Memory B cell (primary cell): Measurements from ENCODE around the gene FGF5.
"Not testable (repeated sequence)": the region's sequence is repeated elsewhere in the genome, so short reads cannot be mapped to it uniquely, and the experiment has no call there.

Experiments
- ATAC-seq: fragments of 150-1000 bp; cut with Tn5 transposase; 2 replicates; pipeline ENCODE4 v1.10.0; 2021; ENCODE audit warnings: low read depth, mild to moderate bottlenecking, moderate library complexity
- DNase-seq, 2 donors: peaks; one replicate each; pipeline ENCODE4 v3.0.0; 2022; ENCODE audit warnings: low spot score in 2 of 2
- H3K27ac Mint-ChIP-seq: one replicate; pipeline ENCODE4 v1.8.0; 2022; ENCODE audit warnings: mild to moderate bottlenecking, moderate library complexity, mixed read lengths
- H3K27me3 Mint-ChIP-seq: one replicate; pipeline ENCODE4 v1.8.0; 2022; ENCODE audit warnings: mixed read lengths
- H3K36me3 Mint-ChIP-seq: one replicate; pipeline ENCODE4 v1.8.0; 2022; ENCODE audit warnings: mild to moderate bottlenecking, mixed read lengths
- H3K4me1 Mint-ChIP-seq: one replicate; pipeline ENCODE4 v1.8.0; 2022; ENCODE audit warnings: mixed read lengths
- H3K4me3 Mint-ChIP-seq: one replicate; pipeline ENCODE4 v1.8.0; 2022; ENCODE audit warnings: mild to moderate bottlenecking, moderate library complexity, mixed read lengths
- H3K9me3 Mint-ChIP-seq: one replicate; pipeline ENCODE4 v1.8.0; 2022; ENCODE audit warnings: mixed read lengths

The FGF5 gene

GRCh38 chr4:80315848-80316247, 49.4 kb downstream of the FGF5 start:
- not testable (repeated sequence) for H3K4me1 Mint-ChIP-seq, H3K9me3 Mint-ChIP-seq, ATAC-seq, H3K36me3 Mint-ChIP-seq, DNase-seq, H3K27me3 Mint-ChIP-seq, H3K27ac Mint-ChIP-seq, H3K4me3 Mint-ChIP-seq

- Mint-ChIP-seq H3K9me3 (no peaks in the 10 kb centered on the region), H3K4me1 (no peaks in the 10 kb centered on the region), H3K27ac (no peak overlapping the region), H3K36me3 (no peaks in the 10 kb centered on the region), H3K4me3 (no peak overlapping the region), H3K27me3 (peaks cover 6% of the 10 kb centered on the region)
- ATAC-seq (no peak), DNase-seq (no peak)
Observed at GRCh38 chr4:80321341-80321740, 54.9 kb downstream of the FGF5 start.

GRCh38 chr4:80321776-80322175, 55.3 kb downstream of the FGF5 start:
- ATAC-seq = no peak
- DNase-seq = no peak
- Mint-ChIP-seq H3K9me3 (no peaks in the 10 kb centered on the region), H3K27me3 (peaks cover 6% of the 10 kb centered on the region), H3K27ac (no peak overlapping the region), H3K4me1 (no peaks in the 10 kb centered on the region), H3K4me3 (no peak overlapping the region), H3K36me3 (no peaks in the 10 kb centered on the region)

- H3K4me1 Mint-ChIP-seq = no peaks in the 10 kb centered on the region
- H3K27ac Mint-ChIP-seq = no peak overlapping the region
- DNase-seq = no peak
- no peaks in the 10 kb centered on the region for H3K36me3 Mint-ChIP-seq
- no peak overlapping the region for H3K4me3 Mint-ChIP-seq
- no peak for ATAC-seq
- H3K9me3 Mint-ChIP-seq = no peaks in the 10 kb centered on the region
- peaks cover 6% of the 10 kb centered on the region for H3K27me3 Mint-ChIP-seq
Observed at GRCh38 chr4:80322716-80323115, 56.3 kb downstream of the FGF5 start.

- no peak overlapping the region for H3K27ac Mint-ChIP-seq
- peaks cover 6% of the 10 kb centered on the region for H3K27me3 Mint-ChIP-seq
- no peaks in the 10 kb centered on the region for H3K9me3 Mint-ChIP-seq
- DNase-seq = no peak
- H3K36me3 Mint-ChIP-seq = no peaks in the 10 kb centered on the region
- no peak for ATAC-seq
- H3K4me1 Mint-ChIP-seq = no peaks in the 10 kb centered on the region
- H3K4me3 Mint-ChIP-seq = no peak overlapping the region
Observed at GRCh38 chr4:80324171-80324570, 57.7 kb downstream of the FGF5 start.

GRCh38 chr4:80331693-80332092, 65.2 kb downstream of the FGF5 start:
- peaks cover 8% of the 10 kb centered on the region for H3K4me1 Mint-ChIP-seq
- no peaks in the 10 kb centered on the region for H3K9me3 Mint-ChIP-seq
- ATAC-seq = no peak
- DNase-seq = no peak
- no peaks in the 10 kb centered on the region for H3K36me3 Mint-ChIP-seq
- no peak overlapping the region for H3K27ac Mint-ChIP-seq
- peaks cover 3% of the 10 kb centered on the region for H3K27me3 Mint-ChIP-seq
- no peak overlapping the region for H3K4me3 Mint-ChIP-seq

GRCh38 chr4:80333121-80333520, 66.7 kb downstream of the FGF5 start:
- no peak for ATAC-seq
- peaks cover 3% of the 10 kb centered on the region for H3K27me3 Mint-ChIP-seq
- peaks cover 8% of the 10 kb centered on the region for H3K4me1 Mint-ChIP-seq
- H3K9me3 Mint-ChIP-seq = no peaks in the 10 kb centered on the region
- no peak overlapping the region for H3K27ac Mint-ChIP-seq
- no peak for DNase-seq
- H3K36me3 Mint-ChIP-seq = no peaks in the 10 kb centered on the region
- H3K4me3 Mint-ChIP-seq = no peak overlapping the region

GRCh38 chr4:80334568-80334967, 68.1 kb downstream of the FGF5 start:
- ATAC-seq (no peak), DNase-seq (no peak)
- no peak overlapping the region for H3K27ac Mint-ChIP-seq
- H3K36me3 Mint-ChIP-seq = no peaks in the 10 kb centered on the region
- no peaks in the 10 kb centered on the region for H3K9me3 Mint-ChIP-seq
- peaks cover 6% of the 10 kb centered on the region for H3K27me3 Mint-ChIP-seq
- no peak overlapping the region for H3K4me3 Mint-ChIP-seq
- H3K4me1 Mint-ChIP-seq = peaks cover 8% of the 10 kb centered on the region

- Mint-ChIP-seq H3K4me1 (peaks cover 8% of the 10 kb centered on the region), H3K27ac (no peak overlapping the region), H3K9me3 (no peaks in the 10 kb centered on the region), H3K4me3 (peak overlapping the region; percentile 90), H3K27me3 (peaks cover 6% of the 10 kb centered on the region), H3K36me3 (no peaks in the 10 kb centered on the region)
- ATAC-seq (no peak), DNase-seq (no peak)
Observed at GRCh38 chr4:80335226-80335553, 68.7 kb downstream of the FGF5 start.

GRCh38 chr4:80335554-80336358, 69.3 kb downstream of the FGF5 start, which contains the start of gene CFAP299:
CFAP299 (plus strand) TSS chr4:80335730.
- Mint-ChIP-seq H3K4me1 (peaks cover 8% of the 10 kb centered on the region), H3K27ac (no peak within 1 kb of the TSS), H3K4me3 (peak within 1 kb of the TSS; percentile 90), H3K9me3 (no peaks in the 10 kb centered on the region), H3K36me3 (no peaks in the 10 kb centered on the region), H3K27me3 (peaks cover 6% of the 10 kb centered on the region)
- peak; percentile 5 to 41 for DNase-seq
- peak; percentile 87 for ATAC-seq

- H3K4me3 Mint-ChIP-seq = peak overlapping the region; percentile 90
- DNase-seq = no peak
- peaks cover 6% of the 10 kb centered on the region for H3K27me3 Mint-ChIP-seq
- no peak overlapping the region for H3K27ac Mint-ChIP-seq
- H3K9me3 Mint-ChIP-seq = no peaks in the 10 kb centered on the region
- peaks cover 8% of the 10 kb centered on the region for H3K4me1 Mint-ChIP-seq
- no peak for ATAC-seq
- no peaks in the 10 kb centered on the region for H3K36me3 Mint-ChIP-seq
Observed at GRCh38 chr4:80336582-80336981, 70.1 kb downstream of the FGF5 start.

GRCh38 chr4:80340036-80340435, 73.6 kb downstream of the FGF5 start:
- peaks cover 8% of the 10 kb centered on the region for H3K4me1 Mint-ChIP-seq
- H3K4me3 Mint-ChIP-seq = no peak overlapping the region
- peaks cover 6% of the 10 kb centered on the region for H3K27me3 Mint-ChIP-seq
- peaks cover 3% of the 10 kb centered on the region for H3K36me3 Mint-ChIP-seq
- H3K9me3 Mint-ChIP-seq = peaks cover 10% of the 10 kb centered on the region
- no peak overlapping the region for H3K27ac Mint-ChIP-seq
- no peak for ATAC-seq
- DNase-seq = no peak
